ENCODE data around the gene PSMF1. TPM values are rescaled to one million over a fixed set of nuclear protein-coding genes. Genes with fewer than 3 reads are reported as not detected.

PSMF1 gene
- total RNA-seq, 1 experiment from 2014 or later = 166 TPM

- POLR2A ChIA-PET (ENCODE audit: unreplicated experiment) = interaction anchor here (0.5 to 0.6 kb wide), 2 partner anchors 270 to 742 kb away, joined by 3 to 5 read pairs; partner anchors contain the start of gene FAM110A
- no peak overlapping the region for H3K27ac ChIP-seq
- peaks cover 5% of the 10 kb centered on the region for H3K9me3 ChIP-seq (ENCODE audit: insufficient read depth, low read depth)
- no peaks in the 10 kb centered on the region for H3K9me2 ChIP-seq (ENCODE audit: insufficient read depth)
- no peak for DNase-seq
- H3K4me3 ChIP-seq = no peak overlapping the region
- 0 out of 2 replicates have a peak, but pooled peaks cover 3% of the 10 kb centered on the region for H4K20me1 ChIP-seq (ENCODE audit: insufficient read depth)
- CTCF ChIA-PET = no interaction called here
- no peak overlapping the region for H2AFZ ChIP-seq
- no peaks in the 10 kb centered on the region for H3K79me2 ChIP-seq (ENCODE audit: low read depth)
- H3K4me1 ChIP-seq (replicated peaks; ENCODE audit: insufficient read depth) = no peaks in the 10 kb centered on the region
- intact Hi-C loops (cut with micrococcal nuclease; ENCODE audit: unreplicated experiment) = no loop called here
- H3F3A ChIP-seq (ENCODE audit: insufficient read depth, low read depth) = no peaks in the 10 kb centered on the region
- H3K27me3 ChIP-seq (ENCODE audit: insufficient read depth, low read depth) = no peaks in the 10 kb centered on the region; the same call in 1 of the 2 replicates
- BruUV-seq (replicated peaks) = no TSS peak
- H3K4me2 ChIP-seq = no peak overlapping the region
- TF ChIP-seq CTCF (conservative IDR thresholded peaks at IDR 0.05) = no peak
- TF ChIP-seq EZH2 (IDR thresholded peaks at IDR 0.05; ENCODE audit: low read depth) = no peak
- H3K36me3 ChIP-seq (ENCODE audit: low read depth) = no peaks in the 10 kb centered on the region
Measured at GRCh38 chr20:1103751-1104150, 14.7 kb upstream of the PSMF1 start.

DNA sequence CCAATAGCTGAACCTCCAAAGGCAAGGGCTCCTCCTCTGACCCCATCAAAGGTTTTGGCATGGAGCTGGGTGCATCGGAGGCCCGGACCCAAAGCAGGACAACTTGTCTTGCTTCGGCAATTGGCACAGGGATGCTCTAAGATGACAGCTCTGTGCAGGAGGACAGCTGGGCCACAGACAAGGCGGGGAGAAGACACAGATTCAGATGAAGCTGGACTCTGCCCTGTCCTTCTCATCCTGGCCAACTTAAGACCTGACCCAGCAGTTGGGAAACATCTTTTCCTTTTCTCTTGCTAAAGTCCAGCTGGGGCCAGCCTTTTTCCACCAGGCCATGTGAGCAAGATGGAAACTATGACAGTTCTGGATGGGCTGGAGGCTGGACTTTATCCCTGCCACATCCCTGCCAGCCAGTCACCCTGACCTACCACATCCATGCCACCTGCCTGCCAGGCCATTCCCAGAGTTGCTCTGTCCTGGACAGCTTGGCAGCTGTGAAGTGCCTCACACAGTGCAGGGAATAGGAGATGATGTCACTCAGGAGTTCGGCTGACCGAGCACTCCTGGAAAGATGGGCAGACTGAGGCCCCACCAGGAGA, 12.7 kb upstream of the PSMF1 start:
- H3K27ac ChIP-seq = no peak overlapping the region
- no peaks in the 10 kb centered on the region; the same call in 1 of the 2 replicates for H3K27me3 ChIP-seq (ENCODE audit: insufficient read depth, low read depth)
- no peak for DNase-seq
- H3K4me1 ChIP-seq (replicated peaks; ENCODE audit: insufficient read depth) = no peaks in the 10 kb centered on the region
- H3K9me3 ChIP-seq (ENCODE audit: insufficient read depth, low read depth) = peaks cover 5% of the 10 kb centered on the region
- H4K20me1 ChIP-seq (ENCODE audit: insufficient read depth) = 0 out of 2 replicates have a peak, but pooled peaks cover 3% of the 10 kb centered on the region
- BruUV-seq (replicated peaks) = no TSS peak
- CTCF ChIA-PET = no interaction called here
- POLR2A ChIA-PET (ENCODE audit: unreplicated experiment) = no interaction called here
- H2AFZ ChIP-seq = no peak overlapping the region
- TF ChIP-seq EZH2 (IDR thresholded peaks at IDR 0.05; ENCODE audit: low read depth) = no peak
- TF ChIP-seq CTCF (conservative IDR thresholded peaks at IDR 0.05) = no peak
- no peaks in the 10 kb centered on the region for H3K79me2 ChIP-seq (ENCODE audit: low read depth)
- intact Hi-C loops (cut with micrococcal nuclease; ENCODE audit: unreplicated experiment) = no loop called here
- H3K36me3 ChIP-seq (ENCODE audit: low read depth) = no peaks in the 10 kb centered on the region
- H3K9me2 ChIP-seq (ENCODE audit: insufficient read depth) = no peaks in the 10 kb centered on the region
- H3F3A ChIP-seq (ENCODE audit: insufficient read depth, low read depth) = no peaks in the 10 kb centered on the region
- H3K4me3 ChIP-seq = no peak overlapping the region
- no peak overlapping the region for H3K4me2 ChIP-seq

DNA sequence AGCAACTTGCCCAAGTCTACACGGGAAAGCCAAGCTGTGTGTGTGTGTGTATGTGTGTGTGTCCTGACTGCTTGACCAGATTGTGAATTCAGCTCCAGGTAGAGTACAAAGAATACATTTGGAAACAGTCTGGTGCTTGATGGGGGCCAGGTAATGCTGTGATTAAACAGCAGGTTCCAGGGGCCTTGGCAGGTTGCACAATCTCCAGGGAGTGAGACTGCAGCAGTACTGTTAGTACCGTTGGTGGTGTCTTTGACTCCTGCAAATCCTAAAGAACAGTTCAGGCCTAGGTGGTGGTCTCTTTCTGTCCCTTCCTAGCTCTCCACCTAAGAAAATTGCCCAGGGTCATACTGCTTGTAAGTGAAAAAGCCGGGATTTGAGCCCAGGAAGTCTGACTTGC, 11.2 kb upstream of the PSMF1 start:
- H3K27me3 ChIP-seq (ENCODE audit: insufficient read depth, low read depth) = no peaks in the 10 kb centered on the region; the same call in 1 of the 2 replicates
- no TSS peak for BruUV-seq (replicated peaks)
- intact Hi-C loops (cut with micrococcal nuclease; ENCODE audit: unreplicated experiment) = no loop called here
- ChIA-PET POLR2A (ENCODE audit: unreplicated experiment) (interaction anchor here (0.6 kb wide), 1 partner anchor 22 kb away, joined by 4 read pairs; no protein-coding TSS in a partner anchor), CTCF (no interaction called here)
- no peak overlapping the region for H3K4me3 ChIP-seq
- no peaks in the 10 kb centered on the region for H4K20me1 ChIP-seq (ENCODE audit: insufficient read depth)
- no peaks in the 10 kb centered on the region for H3K79me2 ChIP-seq (ENCODE audit: low read depth)
- H2AFZ ChIP-seq = no peak overlapping the region
- H3K4me1 ChIP-seq (replicated peaks; ENCODE audit: insufficient read depth) = no peaks in the 10 kb centered on the region
- no peaks in the 10 kb centered on the region for H3F3A ChIP-seq (ENCODE audit: insufficient read depth, low read depth)
- H3K9me2 ChIP-seq (ENCODE audit: insufficient read depth) = no peaks in the 10 kb centered on the region
- no peak overlapping the region for H3K4me2 ChIP-seq
- TF ChIP-seq EZH2 (IDR thresholded peaks at IDR 0.05; ENCODE audit: low read depth) = no peak
- TF ChIP-seq CTCF (conservative IDR thresholded peaks at IDR 0.05) = no peak
- no peaks in the 10 kb centered on the region for H3K36me3 ChIP-seq (ENCODE audit: low read depth)
- no peak overlapping the region for H3K27ac ChIP-seq
- H3K9me3 ChIP-seq (ENCODE audit: insufficient read depth, low read depth) = peaks cover 2% of the 10 kb centered on the region
- DNase-seq = no peak

Measured in PC-9 (cell line).